DND-41 (cell line): ENCODE results near the gene AHNAK.

ENCODE experiments used
- ATAC-seq: fragments of 200-7000 bp; cut with Tn5 transposase; 3 replicates; pipeline ENCODE4 v1.9.1; 2021; ENCODE audit warnings: low read depth; ENCODE audit not compliant: insufficient read depth
- DNase-seq: peaks from one replicate; pipeline ENCODE4 v3.0.0-alpha.2; 2020
- H2AFZ ChIP-seq: 2 replicates; pipeline ENCODE4 v1.6.0; 2012; ENCODE audit warnings: low read depth, low read length
- H3K27ac ChIP-seq: 2 replicates; pipeline ENCODE4 v1.5.1; 2012; ENCODE audit warnings: low read length, inconsistent platforms
- H3K27me3 ChIP-seq: fragments of 200-600 bp; sonication (generic); 2 replicates; pipeline ENCODE4 v1.6.0; 2012; ENCODE audit warnings: low read length, mild to moderate bottlenecking, inconsistent platforms; ENCODE audit not compliant: insufficient read depth, poor library complexity
- H3K36me3 ChIP-seq: 2 replicates; pipeline ENCODE4 v1.5.1; 2012; ENCODE audit warnings: low read length, inconsistent platforms; ENCODE audit not compliant: insufficient read depth
- H3K4me1 ChIP-seq: 2 replicates; pipeline ENCODE4 v1.5.1; 2012; ENCODE audit warnings: mild to moderate bottlenecking, low read length; ENCODE audit not compliant: insufficient read depth
- H3K4me2 ChIP-seq: 2 replicates; pipeline ENCODE4 v1.6.0; 2012; ENCODE audit warnings: mild to moderate bottlenecking, moderate library complexity, low read length, inconsistent platforms; ENCODE audit not compliant: insufficient read depth
- H3K4me3 ChIP-seq, 2 experiments: fragments of 200-600 bp in 1 of 2; shearing (Covaris generic) in 1 of 2; 2 replicates each; pipeline ENCODE4 v1.5.1; 2012 to 2016; ENCODE audit warnings: inconsistent platforms in 2 of 2, low read length in 2 of 2, mild to moderate bottlenecking in 2 of 2, low read depth in 1 of 2, moderate library complexity in 1 of 2
- H3K79me2 ChIP-seq: 2 replicates; pipeline ENCODE4 v1.6.0; 2012; ENCODE audit warnings: low read length, inconsistent platforms; ENCODE audit not compliant: insufficient read depth
- H3K9ac ChIP-seq: 2 replicates; pipeline ENCODE4 v1.6.0; 2012; ENCODE audit warnings: low read depth, mild to moderate bottlenecking, inconsistent platforms, low read length, moderate library complexity
- H3K9me3 ChIP-seq: 2 replicates; pipeline ENCODE4 v1.5.1; 2012; ENCODE audit warnings: low read length, moderate library complexity, mild to moderate bottlenecking, inconsistent platforms; ENCODE audit not compliant: insufficient read depth, severe bottlenecking
- H4K20me1 ChIP-seq: 2 replicates; pipeline ENCODE4 v1.6.0; 2012; ENCODE audit warnings: low read length; ENCODE audit not compliant: insufficient read depth
- CTCF ChIP-seq: IDR thresholded peaks from 2 replicates; pipeline ENCODE4 v1.5.1; 2012; ENCODE audit warnings: borderline replicate concordance, low read length, moderate library complexity, mild to moderate bottlenecking; ENCODE audit not compliant: poor library complexity, severe bottlenecking; ENCODE audit errors: extremely low read depth
- EZH2 ChIP-seq: IDR thresholded peaks from 3 replicates; pipeline ENCODE4 v1.6.1; 2012; ENCODE audit warnings: borderline replicate concordance, low read depth, mild to moderate bottlenecking, moderate library complexity, low read length, inconsistent platforms; ENCODE audit not compliant: severe bottlenecking

Gene AHNAK

GRCh38 chr11:62498492-62499286, 47.9 kb downstream of the AHNAK start:
- Histone ChIP-seq H3K27me3 (no peaks in the 10 kb centered on the region), H3K4me1 (no peaks in the 10 kb centered on the region), H3K36me3 (no peaks in the 10 kb centered on the region), H3K4me2 (no peak overlapping the region), H3K4me3 (no peak overlapping the region), H3K27ac (no peak overlapping the region), H4K20me1 (no peaks in the 10 kb centered on the region), H3K9ac (no peak overlapping the region), H2AFZ (no peak overlapping the region), H3K9me3 (no peaks in the 10 kb centered on the region), H3K79me2 (no peaks in the 10 kb centered on the region)
- DNase-seq (no peak), ATAC-seq (no peak)
- TF ChIP-seq EZH2 (no peak), CTCF (no peak)

DNA sequence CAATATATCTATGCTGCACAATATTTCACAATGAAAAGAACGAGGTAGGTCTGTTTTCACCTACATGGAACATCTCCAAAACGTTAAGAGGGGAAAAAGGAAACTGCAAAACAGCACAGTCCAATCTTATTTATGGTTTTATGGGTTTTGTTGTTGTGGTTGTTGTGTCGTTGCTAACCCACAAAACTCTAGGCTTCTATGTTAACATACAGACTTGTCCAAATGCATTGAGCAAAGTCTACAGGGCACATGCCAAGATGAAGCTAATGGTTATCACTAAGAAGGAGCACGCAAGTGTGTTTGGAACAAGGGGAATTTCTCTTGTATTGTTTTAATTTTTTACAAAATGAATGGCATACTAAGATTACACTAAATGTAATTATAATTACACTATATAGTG, 48.6 kb downstream of the AHNAK start:
- no peaks in the 10 kb centered on the region for H3K36me3 ChIP-seq
- no peak for ATAC-seq

DNA sequence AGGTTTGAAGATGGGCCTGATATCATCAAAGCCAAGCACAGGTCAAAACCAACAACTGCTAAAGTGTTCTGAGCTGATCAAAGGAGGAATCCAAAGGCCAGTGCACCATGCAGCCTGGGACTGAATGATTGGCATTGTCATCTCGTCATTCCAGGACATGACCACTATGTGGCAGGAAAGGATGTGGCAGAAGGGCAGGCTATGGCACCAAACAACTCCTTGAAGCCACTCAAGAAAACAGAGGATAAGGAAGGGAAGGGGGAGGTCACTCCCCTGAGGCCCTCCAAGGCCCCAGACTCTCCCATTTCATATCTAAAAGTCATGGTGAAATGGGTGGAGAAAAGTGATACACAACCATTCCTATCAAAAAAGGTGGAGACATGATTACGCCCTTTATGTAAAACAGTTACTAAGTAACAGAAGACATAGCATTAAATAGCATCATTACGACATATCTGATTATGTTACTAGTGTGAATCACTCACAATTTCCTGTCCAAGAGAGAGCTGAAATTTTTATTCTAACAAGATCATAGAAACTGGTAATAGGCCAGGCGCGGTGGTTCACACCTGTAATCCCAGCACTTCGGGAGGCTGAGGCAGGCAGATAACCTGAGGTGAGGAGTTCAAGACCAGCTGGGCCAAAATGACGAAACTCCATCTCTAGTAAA, 49.3 kb downstream of the AHNAK start:
- Histone ChIP-seq H3K4me3 (no peak overlapping the region), H2AFZ (no peak overlapping the region), H3K4me2 (no peak overlapping the region), H3K36me3 (no peaks in the 10 kb centered on the region), H3K27ac (no peak overlapping the region), H3K79me2 (no peaks in the 10 kb centered on the region), H4K20me1 (no peaks in the 10 kb centered on the region), H3K9ac (no peak overlapping the region), H3K4me1 (no peaks in the 10 kb centered on the region), H3K27me3 (no peaks in the 10 kb centered on the region), H3K9me3 (no peaks in the 10 kb centered on the region)
- peak; percentile 19 for DNase-seq
- ATAC-seq, result peak; percentile 71; the same call in 1 of the 3 replicates
- TF ChIP-seq EZH2 (no peak), CTCF (peak; percentile 65)

More for the DNA sequence above, 48.6 kb downstream of the AHNAK start:
- TF ChIP-seq CTCF, result no peak
- TF ChIP-seq EZH2, result no peak
- Histone ChIP-seq H3K4me3 (no peak overlapping the region), H3K9me3 (no peaks in the 10 kb centered on the region), H3K4me1 (no peaks in the 10 kb centered on the region), H3K9ac (no peak overlapping the region), H3K27me3 (no peaks in the 10 kb centered on the region), H3K4me2 (no peak overlapping the region), H3K79me2 (no peaks in the 10 kb centered on the region), H3K27ac (no peak overlapping the region), H4K20me1 (no peaks in the 10 kb centered on the region), H2AFZ (no peak overlapping the region)
- no peak for DNase-seq
